GM21717 (cell line): ENCODE data around the gene TMX4.
"Not testable (repeated sequence)": the region's sequence is repeated elsewhere in the genome, so short reads cannot be mapped to it uniquely, and the experiment has no call there.

Experiments
- ATAC-seq: cut with Tn5 transposase; IDR thresholded peaks from one replicate; pipeline ENCODE4 v1.9.1; 2021; ENCODE audit warnings: mild to moderate bottlenecking, moderate library complexity; ENCODE audit not compliant: unreplicated experiment

The TMX4 gene

GRCh38 chr20:7971536-7972280, 47.9 kb downstream of the TMX4 start:
- no peak for ATAC-seq

- ATAC-seq, result no peak
These were observed 52.2 kb downstream of the TMX4 start for GRCh38 chr20:7967199-7967844.

- no peak for ATAC-seq
These were observed 53.4 kb downstream of the TMX4 start for GRCh38 chr20:7966176-7966575.

- ATAC-seq, result no peak
These were observed 60.1 kb downstream of the TMX4 start for GRCh38 chr20:7959484-7959883.

- ATAC-seq, result not testable (repeated sequence)
These were observed 63.0 kb downstream of the TMX4 start for GRCh38 chr20:7956561-7956960.

- no peak for ATAC-seq
These were observed 69.2 kb downstream of the TMX4 start for GRCh38 chr20:7950387-7950786.

- no peak for ATAC-seq
These were observed 75.7 kb downstream of the TMX4 start for GRCh38 chr20:7943891-7944290.

GRCh38 chr20:7940341-7940740, 79.2 kb downstream of the TMX4 start, which contains the start of gene HAO1:
TSS of gene HAO1 (minus strand) at chr20:7940458. CDS start at chr20:7940422, 36 bp downstream.
- ATAC-seq, result no peak

GRCh38 chr20:7939663-7940062, 79.9 kb downstream of the TMX4 start:
- ATAC-seq, result no peak

- no peak for ATAC-seq
These were observed 81.5 kb downstream of the TMX4 start for GRCh38 chr20:7938058-7938457.

- no peak for ATAC-seq
These were observed 82.2 kb downstream of the TMX4 start for GRCh38 chr20:7937328-7937727.

GRCh38 chr20:7935027-7935551, 84.5 kb downstream of the TMX4 start:
- ATAC-seq, result peak; percentile 59

- ATAC-seq, result no peak
These were observed 86.2 kb downstream of the TMX4 start for GRCh38 chr20:7933346-7933745.

GRCh38 chr20:7930343-7930742, 89.2 kb downstream of the TMX4 start:
- ATAC-seq, result no peak
